Activated CD8-positive, alpha-beta memory T cell treated with anti-CD3 and anti-CD28 coated beads, Interleukin-2, amount 50 U/mL, for 48 hours (primary cell): ENCODE results near the gene CRYL1.

ENCODE experiments used
- DNase-seq: peaks from one replicate; pipeline ENCODE4 v3.0.0-alpha.2; 2020

CRYL1 gene

DNA sequence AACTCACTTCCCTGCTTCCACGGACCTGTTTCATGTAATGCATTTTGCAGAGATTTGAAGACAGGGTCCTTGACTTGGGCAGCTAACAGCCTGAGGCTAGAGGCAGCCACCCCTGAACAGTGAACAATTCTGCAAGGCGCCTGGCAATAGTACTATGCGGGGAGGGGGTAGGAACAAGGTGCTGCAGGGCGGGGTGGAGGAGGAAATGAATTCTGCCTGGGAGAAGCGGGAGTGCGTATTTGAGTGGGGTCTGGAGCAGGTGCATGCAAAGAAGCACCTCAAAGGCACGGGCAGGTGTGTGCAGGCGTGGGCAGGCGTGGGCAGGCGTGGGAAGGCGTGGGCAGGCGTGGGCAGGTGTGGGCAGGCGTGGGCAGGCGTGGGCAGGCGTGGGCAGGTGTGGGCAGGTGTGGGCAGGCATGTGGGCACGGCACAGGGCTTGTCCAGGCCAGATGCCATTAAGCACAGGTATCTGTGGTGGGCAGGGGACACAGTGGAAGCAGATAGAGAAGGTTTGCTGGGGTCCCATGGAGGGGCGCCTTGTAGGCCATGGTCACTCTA lies 163.1 kb downstream of the CRYL1 start:
- DNase-seq = no peak

DNA sequence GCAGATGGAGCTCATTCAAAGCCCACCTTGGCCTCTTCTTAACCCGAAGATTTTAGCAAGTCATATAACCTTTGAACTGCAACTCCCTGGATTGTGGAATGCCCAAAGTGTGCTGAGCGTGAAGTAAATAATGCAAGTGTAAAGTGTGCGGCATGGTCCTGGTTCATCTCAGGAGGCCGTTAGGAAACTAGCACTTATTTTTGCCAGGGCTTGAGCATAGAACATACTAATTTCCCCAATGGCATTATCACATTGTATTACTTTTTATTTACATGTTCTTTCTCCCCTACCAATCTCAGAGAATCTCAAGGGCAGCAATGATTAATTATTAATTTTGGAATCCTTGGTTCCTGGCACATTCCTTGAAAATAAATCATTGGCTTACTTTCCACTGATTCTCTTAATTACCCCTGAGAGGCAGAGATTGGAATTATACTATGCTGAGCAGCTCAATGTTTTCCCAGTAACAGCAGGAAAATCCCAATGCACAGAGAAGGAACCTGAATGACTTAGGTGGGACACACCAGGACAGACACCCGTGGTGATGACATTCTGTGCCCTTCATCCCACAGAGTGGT lies 164.7 kb downstream of the CRYL1 start:
- no peak for DNase-seq

DNA sequence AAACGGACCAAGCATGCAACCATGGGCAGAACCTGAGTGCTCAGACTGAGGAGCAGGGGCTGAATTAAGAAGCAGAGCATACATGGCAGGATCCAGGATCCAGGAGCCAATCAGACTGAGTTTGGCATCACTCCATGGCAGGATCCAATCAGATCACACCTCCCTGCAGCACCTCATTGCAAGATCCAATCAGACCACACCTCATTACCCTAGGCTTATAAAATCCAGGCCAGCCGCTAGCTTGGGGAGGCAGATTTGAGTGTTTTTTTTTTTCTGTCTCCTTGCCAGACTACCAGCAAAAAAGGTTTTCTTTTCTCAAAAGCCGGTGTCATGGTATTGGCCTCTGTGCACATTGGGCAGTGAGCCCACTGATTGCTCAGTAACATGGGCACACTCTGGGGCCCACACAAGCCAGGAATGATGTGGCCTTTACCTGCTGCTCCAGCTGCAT lies 165.6 kb downstream of the CRYL1 start:
- no peak for DNase-seq

DNA sequence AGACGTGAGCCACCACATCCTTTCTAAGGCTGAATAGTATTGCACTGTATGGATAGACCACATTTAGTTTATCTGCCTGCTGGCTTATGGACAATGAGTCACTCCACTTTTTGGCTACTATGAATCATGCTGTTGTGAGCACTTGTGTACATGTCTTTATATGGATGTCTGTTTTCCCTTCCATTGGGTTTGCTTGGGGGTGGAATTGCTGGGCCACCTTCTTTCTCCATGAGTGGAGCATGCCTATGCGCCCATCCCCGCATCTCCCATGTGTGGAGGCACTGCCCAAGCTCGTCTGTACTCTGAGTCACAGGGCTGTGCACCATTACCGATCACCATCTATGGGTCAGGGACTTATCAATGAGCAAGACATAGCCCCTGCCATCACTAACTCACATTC lies 166.3 kb downstream of the CRYL1 start:
- no peak for DNase-seq

DNA sequence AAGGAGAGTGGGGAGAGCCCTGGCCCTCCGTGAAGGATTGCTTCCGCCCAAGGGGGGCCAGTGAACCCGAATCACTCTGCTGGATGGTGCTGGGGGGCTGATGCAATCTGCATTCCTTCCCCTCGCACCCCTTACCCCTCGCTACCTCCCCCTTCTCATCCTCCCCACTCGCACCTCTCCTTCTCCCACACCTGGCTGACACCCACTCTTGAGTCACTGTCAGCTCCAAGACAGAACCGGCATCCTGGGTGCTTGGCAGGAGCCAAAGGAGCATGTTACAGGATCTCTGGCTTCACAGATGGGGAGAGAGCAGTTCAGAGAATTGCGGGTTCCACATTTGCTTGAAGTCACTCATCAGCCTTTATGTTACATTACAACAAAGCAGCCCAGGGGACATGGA lies 167.6 kb downstream of the CRYL1 start:
- no peak for DNase-seq

DNA sequence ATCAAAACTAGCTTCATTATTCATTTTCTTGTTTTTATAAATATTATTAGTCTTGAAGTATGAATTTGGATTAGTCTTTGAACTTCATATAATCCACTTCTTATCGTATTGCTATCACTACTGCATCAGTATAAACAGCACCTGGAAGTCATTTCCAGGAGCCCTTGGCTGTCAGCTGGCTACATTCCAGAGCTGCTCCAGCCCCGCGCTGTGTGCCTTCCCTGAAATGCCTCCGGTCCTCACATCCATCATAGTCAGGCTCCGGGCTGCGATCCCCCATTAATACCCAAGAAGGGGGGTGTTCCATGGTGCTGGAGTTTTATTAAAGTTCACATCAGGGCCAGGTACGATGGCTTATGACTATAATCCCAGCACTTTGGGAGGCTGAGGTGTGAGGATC lies 169.2 kb downstream of the CRYL1 start:
- no peak for DNase-seq

DNA sequence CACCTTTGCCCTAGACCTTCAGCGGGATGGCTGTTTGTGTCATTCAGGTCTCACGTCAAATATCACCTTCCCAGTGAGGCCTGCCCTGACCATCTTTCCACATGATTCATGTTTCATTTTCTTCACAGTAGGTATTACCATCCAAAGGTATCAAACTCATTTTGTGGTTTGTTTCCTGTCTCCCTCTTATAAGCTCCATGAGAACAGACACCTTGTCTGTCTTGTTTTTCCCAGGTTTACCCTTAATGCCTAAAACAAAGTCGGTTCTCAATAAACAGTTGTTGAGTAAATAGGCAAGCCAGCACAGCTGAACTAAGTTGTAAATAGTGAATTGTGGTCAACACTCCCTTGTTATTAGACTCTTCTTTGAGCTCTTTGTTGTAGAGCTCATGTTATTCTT lies 170.9 kb downstream of the CRYL1 start:
- no peak for DNase-seq

DNA sequence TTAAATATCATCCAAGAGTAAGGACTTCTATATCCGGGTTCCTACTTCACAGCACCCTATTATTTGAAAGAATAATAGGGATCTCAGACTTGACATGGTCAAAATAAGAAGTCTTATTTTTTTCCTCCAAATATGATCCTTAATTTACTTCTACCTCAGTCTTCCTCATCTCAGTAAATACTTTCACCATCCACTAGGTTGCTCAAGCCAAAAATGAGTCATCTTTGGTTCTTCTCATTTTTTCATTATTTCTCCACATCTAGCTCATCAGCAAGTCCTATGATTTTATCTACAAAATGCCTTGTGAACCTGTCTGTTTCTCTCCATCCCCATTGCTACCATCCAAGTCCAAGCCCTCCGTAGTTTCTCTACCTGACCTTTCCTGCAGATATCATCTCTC lies 171.7 kb downstream of the CRYL1 start:
- no peak for DNase-seq
